ENCODE data around the gene NAP1L4.

DNA sequence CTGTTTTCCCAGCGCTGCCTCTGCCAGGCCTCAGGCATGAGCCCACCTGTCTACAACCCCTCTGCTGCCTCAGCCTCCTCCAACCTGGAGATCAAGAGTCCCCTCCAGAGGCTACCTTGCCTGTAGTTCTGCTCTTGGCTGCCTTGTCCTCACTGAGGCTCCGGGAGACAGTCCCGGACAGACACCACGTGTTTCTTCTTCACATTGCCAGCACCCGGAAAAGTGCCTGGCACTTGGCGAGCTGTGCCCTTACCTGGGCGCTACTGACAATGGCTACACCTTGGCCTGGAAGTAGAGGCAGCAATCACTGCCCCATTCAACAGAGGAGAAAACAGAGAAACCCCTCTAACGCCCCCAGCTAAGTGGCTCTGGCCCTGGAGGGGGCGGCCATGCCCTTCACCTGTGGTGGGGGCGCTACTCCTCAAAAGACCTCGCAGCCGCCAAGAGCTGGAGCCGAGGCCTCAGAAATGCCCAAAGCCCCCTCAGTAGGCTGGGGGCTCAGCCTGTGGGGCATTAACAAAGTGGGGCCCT lies 3.0 kb upstream of the NAP1L4 start:
- TF ChIP-seq EP300 (IDR thresholded peaks at IDR 0.05) (no peak), POLR2A (IDR thresholded peaks at IDR 0.05) (no peak)
- TF ChIP-seq, protein P1, sequence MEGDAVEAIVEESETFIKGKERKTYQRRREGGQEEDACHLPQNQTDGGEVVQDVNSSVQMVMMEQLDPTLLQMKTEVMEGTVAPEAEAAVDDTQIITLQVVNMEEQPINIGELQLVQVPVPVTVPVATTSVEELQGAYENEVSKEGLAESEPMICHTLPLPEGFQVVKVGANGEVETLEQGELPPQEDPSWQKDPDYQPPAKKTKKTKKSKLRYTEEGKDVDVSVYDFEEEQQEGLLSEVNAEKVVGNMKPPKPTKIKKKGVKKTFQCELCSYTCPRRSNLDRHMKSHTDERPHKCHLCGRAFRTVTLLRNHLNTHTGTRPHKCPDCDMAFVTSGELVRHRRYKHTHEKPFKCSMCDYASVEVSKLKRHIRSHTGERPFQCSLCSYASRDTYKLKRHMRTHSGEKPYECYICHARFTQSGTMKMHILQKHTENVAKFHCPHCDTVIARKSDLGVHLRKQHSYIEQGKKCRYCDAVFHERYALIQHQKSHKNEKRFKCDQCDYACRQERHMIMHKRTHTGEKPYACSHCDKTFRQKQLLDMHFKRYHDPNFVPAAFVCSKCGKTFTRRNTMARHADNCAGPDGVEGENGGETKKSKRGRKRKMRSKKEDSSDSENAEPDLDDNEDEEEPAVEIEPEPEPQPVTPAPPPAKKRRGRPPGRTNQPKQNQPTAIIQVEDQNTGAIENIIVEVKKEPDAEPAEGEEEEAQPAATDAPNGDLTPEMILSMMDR (IDR thresholded peaks at IDR 0.05): no peak
